Testis (tissue), 2 donors: ENCODE measurements around the gene PNLIPRP2.

Source experiments
- CTCF ChIP-seq, 3 experiments: fragments of 450-650 bp in 2 of 3; fragments of 200-600 bp in 1 of 3; sonication (generic) in 1 of 3; IDR thresholded peaks; one replicate each; pipeline ENCODE4 v1.5.1; 2016 to 2019; ENCODE audit warnings: antibody characterized with exemption in 3 of 3, mild to moderate bottlenecking in 2 of 3, moderate library complexity in 1 of 3
- POLR2A ChIP-seq: fragments of 450-650 bp; IDR thresholded peaks from one replicate; pipeline ENCODE4 v1.6.1; 2017; ENCODE audit warnings: antibody characterized with exemption, mild to moderate bottlenecking, moderate library complexity

DNA sequence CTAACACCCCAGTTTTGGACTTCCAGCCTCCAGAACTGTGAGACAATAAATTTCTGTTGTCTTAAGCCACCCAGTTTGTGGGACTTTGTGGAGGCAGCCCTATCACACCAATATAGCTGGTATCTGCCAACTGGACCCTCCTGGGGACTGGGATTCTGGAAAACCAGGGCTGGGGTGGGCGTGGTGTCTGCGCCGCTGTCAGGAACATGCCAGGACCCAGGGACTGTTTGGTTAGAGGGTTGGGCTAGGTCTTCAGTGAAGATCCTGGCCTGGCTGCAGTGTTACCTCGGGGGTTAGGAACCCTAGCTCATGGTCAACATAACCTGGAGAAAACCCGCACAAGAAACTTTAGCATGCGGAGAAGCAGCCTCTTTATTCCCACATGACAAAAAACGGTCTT is 42.6 kb downstream of the PNLIPRP2 start:
- TF ChIP-seq POLR2A (no peak), CTCF (IDR thresholded peaks at IDR 0.05) (no peak)
